Endometrial microvascular endothelial cells (primary cell): Measurements from ENCODE around the gene UGP2. TPM values are rescaled to one million over a fixed set of nuclear protein-coding genes. Genes with fewer than 3 reads are reported as not detected.
"Not testable (repeated sequence)": the region's sequence is repeated elsewhere in the genome, so short reads cannot be mapped to it uniquely, and the experiment has no call there.

Experiments used
- in situ Hi-C: cut with HindIII; loops from 2 replicates; pipeline ENCODE4 v1.10.0; 2017; ENCODE audit warnings: low sequenced_read_pairs, low pct_unique_long_range_greater_than_20kb; ENCODE audit errors: inconsistent ontology term
- total RNA-seq: library from RNA; depleted of rRNA; stranded (reverse); fragments of >200 nt; gene quantifications from one replicate; pipeline ENCODE4 v1.2.3, GENCODE V29; 2015; ENCODE audit errors: inconsistent ontology term

The UGP2 gene
- 62.8 TPM for total RNA-seq

DNA sequence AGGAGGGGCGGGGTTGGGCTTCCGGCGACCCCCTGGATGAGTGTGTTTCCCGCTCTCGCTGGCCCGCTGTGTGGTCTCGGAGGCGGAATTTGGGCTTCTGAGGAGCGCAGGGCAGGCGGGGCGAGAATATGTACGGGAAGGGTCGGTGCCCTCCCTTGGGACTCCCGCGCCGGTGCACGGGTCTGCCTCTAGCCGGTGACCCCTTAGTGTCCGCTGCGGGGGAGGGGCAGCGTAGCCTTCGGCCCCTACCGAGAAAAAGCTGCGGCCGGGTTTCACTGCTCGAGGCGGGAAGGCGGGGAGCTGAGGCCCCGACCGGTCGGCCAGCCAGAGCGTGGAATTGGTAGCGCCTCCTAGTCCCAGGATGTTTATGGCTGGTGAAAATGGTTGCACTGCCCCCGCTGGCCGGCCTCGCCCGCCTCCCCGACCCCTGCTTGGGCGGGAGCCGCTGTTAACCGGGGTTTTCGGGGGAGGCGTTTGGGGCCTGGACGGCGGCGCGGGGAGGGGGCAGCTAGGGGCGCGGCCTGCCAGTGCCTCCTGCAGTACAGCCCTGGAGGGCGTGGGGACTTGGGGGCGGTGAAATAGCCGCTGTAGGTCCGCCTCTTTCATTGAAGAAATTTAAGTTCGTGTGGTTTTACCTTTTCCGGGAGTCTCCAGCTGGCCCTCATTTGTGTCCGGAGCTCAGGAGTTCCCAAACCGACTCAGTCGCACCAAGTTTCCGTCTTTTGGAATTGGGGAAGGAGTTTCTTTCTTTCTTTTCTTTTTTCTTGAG is at the start of gene UGP2:
TSS of gene UGP2 (plus strand) at position 643 of the 769 bp plus-strand sequence. CDS start 290 bp downstream, outside the sequence.
- in situ Hi-C loops, result no loop called here

GRCh38 chr2:63792530-63792929 is 49.2 kb upstream of the UGP2 start:
- in situ Hi-C loops, result no loop called here

DNA sequence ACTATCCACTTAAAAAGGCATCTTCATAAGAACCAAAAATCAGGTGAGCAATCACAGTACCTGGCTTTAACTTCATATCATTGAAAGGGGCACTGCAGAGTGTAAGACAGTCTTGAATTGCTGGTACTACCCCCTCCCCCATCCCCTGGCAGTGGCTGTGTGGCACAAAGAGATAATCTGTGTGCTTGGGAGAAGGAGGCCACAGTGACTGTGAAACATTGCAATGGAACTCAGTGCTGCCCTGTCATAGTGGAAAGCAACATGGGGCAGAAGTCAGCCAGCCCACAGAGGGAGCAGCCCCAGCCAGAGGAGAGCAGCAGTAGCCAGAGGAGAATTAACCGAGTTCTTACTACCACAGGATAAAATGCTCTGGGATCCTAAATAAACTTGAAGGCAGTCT is 45.3 kb upstream of the UGP2 start:
- in situ Hi-C loops, result no loop called here

DNA sequence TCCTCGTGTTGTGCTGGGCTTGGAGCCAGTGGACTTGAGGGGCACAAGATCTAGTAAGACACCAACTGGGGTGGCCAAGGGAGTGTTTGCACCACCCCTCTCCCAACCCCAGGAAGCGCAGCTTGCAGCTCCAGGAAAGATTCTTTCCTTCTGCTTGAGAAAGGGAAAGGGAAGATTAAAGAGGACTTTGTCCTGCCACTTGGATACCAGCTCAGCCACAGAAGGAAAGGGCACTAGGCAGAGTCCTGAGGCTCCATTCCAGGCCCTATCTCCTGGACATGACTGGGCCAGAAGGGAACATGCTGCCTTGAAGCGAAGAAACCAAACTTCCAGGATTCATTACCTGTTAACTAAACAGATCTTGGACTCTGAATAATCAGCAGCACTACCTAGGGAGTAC is 44.9 kb upstream of the UGP2 start:
- in situ Hi-C loops, result no loop called here

- in situ Hi-C loops, result no loop called here
These were observed 40.2 kb upstream of the UGP2 start for GRCh38 chr2:63801455-63801854.

- in situ Hi-C loops, result no loop called here
These were observed 36.3 kb upstream of the UGP2 start for GRCh38 chr2:63805412-63805811.

DNA sequence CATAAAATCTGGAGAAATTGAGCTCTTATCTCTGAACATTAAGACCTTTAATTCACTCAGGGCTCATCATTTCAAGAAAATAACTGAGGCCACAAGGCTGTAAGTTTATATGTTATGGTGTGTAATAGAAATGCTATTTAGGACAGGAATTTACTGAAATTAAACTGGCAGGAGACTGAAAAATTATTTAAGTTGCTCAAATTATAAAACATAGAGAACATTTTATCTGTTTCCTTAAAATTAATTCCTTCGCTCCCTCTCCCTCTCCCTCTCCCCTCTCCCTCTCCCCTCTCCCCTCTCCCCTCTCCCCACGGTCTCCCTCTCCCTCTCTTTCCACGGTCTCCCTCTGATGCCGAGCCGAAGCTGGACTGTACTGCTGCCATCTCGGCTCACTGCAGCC is 33.7 kb upstream of the UGP2 start:
- in situ Hi-C loops, result not testable (repeated sequence)

GRCh38 chr2:63808911-63809310 is 32.8 kb upstream of the UGP2 start:
- in situ Hi-C loops, result not testable (repeated sequence)

DNA sequence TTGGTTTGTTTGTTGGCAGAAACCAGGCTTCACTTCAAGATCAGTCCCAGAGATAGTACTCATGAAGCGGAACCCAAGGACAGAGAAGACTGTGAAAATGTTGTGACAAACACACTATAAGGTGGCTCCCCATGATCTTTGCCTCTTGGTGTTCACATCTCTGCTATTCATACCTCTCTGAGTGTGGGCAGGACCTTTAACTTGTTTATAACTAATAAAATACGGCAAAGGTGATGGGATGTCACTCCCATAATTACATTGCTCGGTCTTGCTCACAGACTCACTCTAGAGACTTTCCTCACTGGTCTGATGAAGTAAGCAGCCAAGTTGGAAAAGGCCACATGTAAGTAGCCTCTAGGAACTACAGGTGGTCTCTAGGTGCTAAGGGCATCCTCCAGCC is 30.6 kb upstream of the UGP2 start:
- in situ Hi-C loops, result no loop called here

DNA sequence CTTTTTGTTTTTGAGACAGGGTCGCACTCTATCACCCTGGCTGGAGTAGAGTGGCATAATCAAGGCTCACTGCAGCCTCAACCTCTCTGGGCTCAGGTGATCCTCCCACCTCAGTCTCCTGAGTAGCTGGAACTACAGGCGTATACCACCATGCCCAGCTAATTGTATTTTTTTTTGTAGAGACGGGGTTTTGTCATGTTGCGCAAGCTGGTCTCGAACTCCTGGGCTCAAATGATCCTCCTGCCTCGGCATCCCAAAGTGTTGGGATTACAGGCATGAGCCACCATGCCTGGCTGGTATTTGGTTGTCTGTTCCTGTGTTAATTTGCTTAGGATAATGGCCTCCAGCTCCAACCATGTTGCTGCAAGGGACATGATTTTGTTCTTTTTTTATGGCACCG is 29.8 kb upstream of the UGP2 start:
- in situ Hi-C loops, result not testable (repeated sequence)

- in situ Hi-C loops, result no loop called here
These were observed 27.6 kb upstream of the UGP2 start for GRCh38 chr2:63814114-63814513.

- in situ Hi-C loops, result no loop called here
These were observed 24.3 kb upstream of the UGP2 start for GRCh38 chr2:63817382-63817781.

DNA sequence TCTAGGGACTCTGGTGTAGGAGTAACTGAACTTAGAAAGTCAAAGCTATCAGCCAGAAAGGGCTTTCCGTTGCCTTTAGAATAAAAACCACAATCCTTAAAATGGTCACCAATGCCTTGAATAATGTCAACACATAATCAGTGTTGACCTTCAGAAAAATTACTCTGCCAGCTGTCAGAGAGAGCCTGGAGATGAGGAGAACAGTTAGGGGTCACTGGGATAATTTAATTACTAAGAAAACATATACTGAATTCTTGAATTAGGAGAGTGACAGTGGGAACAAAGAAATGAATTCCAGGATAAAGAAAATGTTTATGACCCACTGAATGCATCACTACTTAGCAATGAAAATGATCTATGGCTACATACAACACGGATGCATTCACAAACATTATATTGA is 23.4 kb upstream of the UGP2 start:
- in situ Hi-C loops, result no loop called here

- in situ Hi-C loops, result no loop called here
These were observed 22.4 kb upstream of the UGP2 start for GRCh38 chr2:63819256-63819655.

DNA sequence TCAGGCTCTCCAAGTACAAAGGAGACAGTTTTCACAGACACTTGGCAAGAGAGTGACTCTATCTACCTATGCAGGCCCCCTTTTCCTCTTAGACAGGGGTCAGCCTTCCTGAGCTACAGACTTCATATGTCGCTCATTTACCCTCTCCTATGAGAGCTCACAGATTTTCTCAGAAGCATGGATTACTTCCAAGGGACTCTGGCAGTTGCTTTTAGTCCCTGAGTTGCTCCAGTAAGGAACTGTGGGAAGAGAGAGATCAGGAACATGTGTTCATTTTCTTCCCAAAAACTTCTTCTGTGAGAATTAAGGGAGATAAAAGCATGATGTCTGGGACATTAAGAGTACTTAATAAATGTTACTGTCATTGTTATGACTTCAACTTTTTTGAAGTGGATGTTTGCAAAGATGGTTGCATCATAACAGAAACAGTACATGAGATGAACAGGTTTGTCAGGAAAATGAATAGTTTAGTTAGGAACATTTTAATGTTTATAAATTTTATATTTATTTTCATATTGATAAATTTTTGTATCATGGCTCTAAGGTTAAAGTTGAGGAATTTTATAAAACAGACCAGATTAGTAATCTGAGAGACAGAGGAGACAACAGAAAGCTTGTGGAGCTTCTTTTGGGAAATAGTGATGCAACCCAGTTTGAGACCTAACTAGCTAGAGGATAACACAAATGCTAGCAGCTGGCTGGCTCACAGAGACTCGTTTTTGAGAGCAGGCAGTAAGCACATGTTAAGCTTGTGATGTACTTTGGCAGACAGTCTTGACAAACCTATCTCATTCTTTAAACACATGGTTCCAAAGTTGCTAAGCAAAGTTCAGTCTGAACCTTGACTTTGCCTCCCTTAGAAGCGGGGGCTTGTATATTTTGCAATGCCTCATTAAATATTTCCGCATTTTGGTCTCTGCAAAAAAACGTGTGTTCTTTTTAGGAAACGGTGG is 21.7 kb upstream of the UGP2 start:
- in situ Hi-C loops, result no loop called here

DNA sequence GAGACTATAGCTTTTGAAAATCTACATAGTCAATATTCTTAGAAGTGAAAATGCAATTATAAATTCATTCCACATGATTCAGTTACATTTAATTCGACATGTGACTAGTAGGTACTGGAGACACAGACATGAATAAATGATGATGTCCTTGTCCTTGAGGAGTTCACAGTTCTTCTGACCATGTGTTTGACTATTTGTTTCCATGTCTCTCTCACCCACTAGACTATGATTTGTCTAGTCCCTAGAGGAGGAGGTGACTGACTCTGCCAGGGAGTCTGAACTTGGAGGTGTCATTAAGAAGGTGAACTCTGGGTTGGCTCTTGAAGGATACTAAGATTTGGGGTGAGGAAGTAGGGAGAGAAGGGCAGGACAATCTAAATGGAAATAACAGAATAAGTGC is 20.7 kb upstream of the UGP2 start:
- in situ Hi-C loops, result no loop called here

GRCh38 chr2:63821396-63821795 is 20.3 kb upstream of the UGP2 start:
- in situ Hi-C loops, result no loop called here

- in situ Hi-C loops, result no loop called here
These were observed 19.2 kb upstream of the UGP2 start for GRCh38 chr2:63822478-63822877.

DNA sequence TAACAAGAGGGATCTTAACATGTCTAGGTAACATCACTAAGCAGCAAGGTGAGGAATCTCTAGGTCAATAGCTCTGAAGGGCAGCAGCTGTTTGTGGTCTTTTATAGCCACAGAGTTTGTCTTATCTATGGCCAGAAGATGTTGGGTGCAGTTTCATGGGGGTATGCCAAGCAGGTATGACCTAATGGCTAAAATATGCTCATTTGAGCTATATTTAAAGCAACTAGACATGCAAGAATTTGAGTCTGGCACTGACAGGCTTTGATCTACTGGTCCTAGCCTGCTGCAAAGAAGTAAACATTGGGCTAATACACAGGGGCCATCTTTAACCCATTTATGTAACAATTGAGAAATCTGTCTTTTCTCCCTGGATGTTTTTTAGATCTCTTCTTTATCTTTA is 13.9 kb upstream of the UGP2 start:
- in situ Hi-C loops, result no loop called here

DNA sequence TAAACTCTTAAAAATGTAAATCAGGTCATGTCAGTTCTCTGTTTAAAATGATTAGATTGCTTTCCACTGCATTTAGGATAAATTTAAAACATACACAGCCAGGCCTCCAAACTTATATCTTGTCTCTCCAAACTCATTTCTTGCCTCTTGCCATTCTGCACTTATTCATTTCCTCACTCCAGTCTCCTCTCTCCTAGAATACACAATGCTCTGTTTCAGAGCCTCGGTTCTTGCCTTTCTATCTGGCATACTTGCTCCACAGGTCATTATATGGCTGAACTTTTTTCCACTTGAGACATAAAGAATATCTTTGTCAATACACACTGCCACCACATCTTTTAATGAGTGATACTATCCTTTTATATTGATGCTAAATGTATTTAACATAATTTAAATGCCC is 10.5 kb upstream of the UGP2 start:
- in situ Hi-C loops, result no loop called here
